ENCODE data around the gene BCR.

BCR gene

GRCh38 chr22:23272834-23273233 is 92.5 kb downstream of the BCR start:
- H3K4me1 ChIP-seq (ENCODE audit: control insufficient read depth, low read length) = peaks cover 27% of the 10 kb centered on the region
- H3K4me2 ChIP-seq (ENCODE audit: low read length) = no peak overlapping the region
- no peaks in the 10 kb centered on the region for H3K9me2 ChIP-seq (replicated peaks; ENCODE audit: control insufficient read depth, low read length)
- H3K36me3 ChIP-seq (ENCODE audit: control insufficient read depth, low read length) = peaks cover 75% of the 10 kb centered on the region
- no peak overlapping the region for H3K27ac ChIP-seq (ENCODE audit: low read depth, low read length)
- H3K27me3 ChIP-seq (ENCODE audit: control insufficient read depth, low read length) = no peaks in the 10 kb centered on the region
- no peaks in the 10 kb centered on the region for H3K79me2 ChIP-seq (ENCODE audit: control insufficient read depth, low read length)
- H3F3A ChIP-seq (ENCODE audit: control insufficient read depth, insufficient read depth) = no peaks in the 10 kb centered on the region
- H4K20me1 ChIP-seq (ENCODE audit: control insufficient read depth, insufficient read depth, low read depth, low read length) = no peaks in the 10 kb centered on the region
- TF ChIP-seq EZH2phosphoT487 (IDR thresholded peaks at IDR 0.05; ENCODE audit: borderline replicate concordance, low read length) (no peak), CTCF (IDR thresholded peaks at IDR 0.05; ENCODE audit: low read depth, low read length, poor library complexity, severe bottlenecking) (no peak)
- H3K9me3 ChIP-seq (ENCODE audit: control insufficient read depth, insufficient read depth, low read length) = no peaks in the 10 kb centered on the region
- no peak overlapping the region for H3K4me3 ChIP-seq (ENCODE audit: low read length)

- Histone ChIP-seq H3K4me1 (ENCODE audit: control insufficient read depth, low read length) (peaks cover 19% of the 10 kb centered on the region), H3K9me2 (replicated peaks; ENCODE audit: control insufficient read depth, low read length) (no peaks in the 10 kb centered on the region), H3K79me2 (ENCODE audit: control insufficient read depth, low read length) (no peaks in the 10 kb centered on the region), H3K36me3 (ENCODE audit: control insufficient read depth, low read length) (peaks cover 68% of the 10 kb centered on the region), H3K27me3 (ENCODE audit: control insufficient read depth, low read length) (no peaks in the 10 kb centered on the region), H3K4me3 (ENCODE audit: low read length) (no peak overlapping the region), H3K27ac (ENCODE audit: low read depth, low read length) (no peak overlapping the region), H4K20me1 (ENCODE audit: control insufficient read depth, insufficient read depth, low read depth, low read length) (no peaks in the 10 kb centered on the region), H3F3A (ENCODE audit: control insufficient read depth, insufficient read depth) (no peaks in the 10 kb centered on the region), H3K9me3 (ENCODE audit: control insufficient read depth, insufficient read depth, low read length) (no peaks in the 10 kb centered on the region), H3K4me2 (ENCODE audit: low read length) (no peak overlapping the region)
- no peak for TF ChIP-seq CTCF (IDR thresholded peaks at IDR 0.05; ENCODE audit: low read depth, low read length, poor library complexity, severe bottlenecking)
- TF ChIP-seq EZH2phosphoT487 (IDR thresholded peaks at IDR 0.05; ENCODE audit: borderline replicate concordance, low read length) = no peak
Observed at GRCh38 chr22:23273445-23274145, 93.3 kb downstream of the BCR start.

- no peak overlapping the region for H3K27ac ChIP-seq (ENCODE audit: low read depth, low read length)
- H3K4me1 ChIP-seq (ENCODE audit: control insufficient read depth, low read length) = peaks cover 14% of the 10 kb centered on the region
- TF ChIP-seq EZH2phosphoT487 (IDR thresholded peaks at IDR 0.05; ENCODE audit: borderline replicate concordance, low read length) (no peak), CTCF (IDR thresholded peaks at IDR 0.05; ENCODE audit: low read depth, low read length, poor library complexity, severe bottlenecking) (no peak)
- H3K9me2 ChIP-seq (replicated peaks; ENCODE audit: control insufficient read depth, low read length) = no peaks in the 10 kb centered on the region
- no peaks in the 10 kb centered on the region for H3F3A ChIP-seq (ENCODE audit: control insufficient read depth, insufficient read depth)
- H3K36me3 ChIP-seq (ENCODE audit: control insufficient read depth, low read length) = peaks cover 62% of the 10 kb centered on the region
- no peaks in the 10 kb centered on the region for H3K9me3 ChIP-seq (ENCODE audit: control insufficient read depth, insufficient read depth, low read length)
- H3K4me3 ChIP-seq (ENCODE audit: low read length) = no peak overlapping the region
- no peaks in the 10 kb centered on the region for H4K20me1 ChIP-seq (ENCODE audit: control insufficient read depth, insufficient read depth, low read depth, low read length)
- no peak overlapping the region for H3K4me2 ChIP-seq (ENCODE audit: low read length)
- no peaks in the 10 kb centered on the region for H3K27me3 ChIP-seq (ENCODE audit: control insufficient read depth, low read length)
- no peaks in the 10 kb centered on the region for H3K79me2 ChIP-seq (ENCODE audit: control insufficient read depth, low read length)
Observed at GRCh38 chr22:23274146-23274526, 93.8 kb downstream of the BCR start.

Data from DOHH2 (cell line).